Dermis microvascular lymphatic vessel endothelial cell (primary cell): ENCODE results near the gene ZSWIM6. TPM values are rescaled to one million over a fixed set of nuclear protein-coding genes. Genes with fewer than 3 reads are reported as not detected.

Source experiments
- DNase-seq, 2 donors: peaks; one replicate each; pipeline versions ENCODE4 v3.0.0 to v3.0.0-alpha.2; 2010; ENCODE audit warnings: low read depth in 2 of 2
- total RNA-seq: library from RNA; depleted of rRNA; stranded (reverse); fragments of >200 nt; gene quantifications from 2 replicates; pipeline ENCODE4 v1.2.1, GENCODE V29; 2014

Gene ZSWIM6
- total RNA-seq, 1 donor from 2014 or later = 8.3 TPM

- no peak for DNase-seq
Observed at GRCh38 chr5:61307191-61307590, 24.9 kb upstream of the ZSWIM6 start.

- no peak for DNase-seq
Observed at GRCh38 chr5:61307611-61308010, 24.4 kb upstream of the ZSWIM6 start.

- DNase-seq = no peak
Observed at GRCh38 chr5:61308712-61309111, 23.3 kb upstream of the ZSWIM6 start.

- no peak for DNase-seq
Observed at GRCh38 chr5:61309115-61309514, 22.9 kb upstream of the ZSWIM6 start.

- DNase-seq = no peak
Observed at GRCh38 chr5:61311056-61311610, 20.9 kb upstream of the ZSWIM6 start.

GRCh38 chr5:61311836-61312808 is 19.9 kb upstream of the ZSWIM6 start:
- DNase-seq = peak in 1 of 2 donors; percentile 89

- DNase-seq = peak in 1 of 2 donors; percentile 95
Observed at GRCh38 chr5:61313960-61314681, 17.9 kb upstream of the ZSWIM6 start.

GRCh38 chr5:61318376-61318775 is 13.7 kb upstream of the ZSWIM6 start:
- DNase-seq = peak in 1 of 2 donors; percentile 49

GRCh38 chr5:61319388-61320146 is 12.5 kb upstream of the ZSWIM6 start:
- DNase-seq = peak in 1 of 2 donors; percentile 72

GRCh38 chr5:61320860-61321259 is 11.2 kb upstream of the ZSWIM6 start:
- no peak for DNase-seq

GRCh38 chr5:61321669-61322068 is 10.4 kb upstream of the ZSWIM6 start:
- DNase-seq = no peak

- DNase-seq = peak in 1 of 2 donors; percentile 92
Observed at GRCh38 chr5:61322738-61323725, 9.0 kb upstream of the ZSWIM6 start.

GRCh38 chr5:61327760-61328753 is 4.0 kb upstream of the ZSWIM6 start:
- DNase-seq = peak in 1 of 2 donors; percentile 84

- DNase-seq = no peak
Observed at GRCh38 chr5:61328791-61329549, 3.1 kb upstream of the ZSWIM6 start.

- peak; percentile 65 to 86 for DNase-seq
Observed at GRCh38 chr5:61329550-61330128, 2.4 kb upstream of the ZSWIM6 start.

- DNase-seq = peak in 1 of 2 donors; percentile 65
Observed at GRCh38 chr5:61330341-61330844, 1.7 kb upstream of the ZSWIM6 start.

- peak; percentile 57 to 88 for DNase-seq
Observed at GRCh38 chr5:61330845-61331406, 1.1 kb upstream of the ZSWIM6 start.
